ENCODE results near the gene NLRP1.

Gene NLRP1

GRCh38 chr17:5516060-5516792 lies 68.1 kb downstream of the NLRP1 start:
- no peak for DNase-seq (ENCODE audit: low spot score)

GRCh38 chr17:5514976-5515375 lies 69.3 kb downstream of the NLRP1 start:
- DNase-seq (ENCODE audit: low spot score): no peak

GRCh38 chr17:5513628-5514027 lies 70.7 kb downstream of the NLRP1 start:
- no peak for DNase-seq (ENCODE audit: low spot score)

- no peak for DNase-seq (ENCODE audit: low spot score)
Observed at GRCh38 chr17:5511401-5512225, 72.7 kb downstream of the NLRP1 start.

GRCh38 chr17:5510771-5511170 lies 73.5 kb downstream of the NLRP1 start:
- no peak for DNase-seq (ENCODE audit: low spot score)

- DNase-seq (ENCODE audit: low spot score): no peak
Observed at GRCh38 chr17:5509482-5509881, 74.8 kb downstream of the NLRP1 start.

- DNase-seq (ENCODE audit: low spot score): no peak
Observed at GRCh38 chr17:5508810-5509209, 75.5 kb downstream of the NLRP1 start.

- DNase-seq (ENCODE audit: low spot score): no peak
Observed at GRCh38 chr17:5506307-5506706, 78.0 kb downstream of the NLRP1 start.

GRCh38 chr17:5502552-5502951 lies 81.8 kb downstream of the NLRP1 start:
- no peak for DNase-seq (ENCODE audit: low spot score)

GRCh38 chr17:5501685-5502084 lies 82.6 kb downstream of the NLRP1 start:
- no peak for DNase-seq (ENCODE audit: low spot score)

- DNase-seq (ENCODE audit: low spot score): peak; percentile 93
Observed at GRCh38 chr17:5500589-5501391, 83.5 kb downstream of the NLRP1 start.

- DNase-seq (ENCODE audit: low spot score): no peak
Observed at GRCh38 chr17:5500247-5500588, 84.1 kb downstream of the NLRP1 start.

GRCh38 chr17:5499476-5500231 lies 84.7 kb downstream of the NLRP1 start:
- DNase-seq (ENCODE audit: low spot score): no peak

GRCh38 chr17:5492970-5493369 lies 91.3 kb downstream of the NLRP1 start:
- no peak for DNase-seq (ENCODE audit: low spot score)

- no peak for DNase-seq (ENCODE audit: low spot score)
Observed at GRCh38 chr17:5488752-5489151, 95.6 kb downstream of the NLRP1 start.

GRCh38 chr17:5486206-5487124 lies 97.8 kb downstream of the NLRP1 start, which contains the start of gene MIS12:
TSS of gene MIS12 (plus strand) at chr17:5486566. CDS start at chr17:5488863, 2,297 bp downstream.
- peak; percentile 100 for DNase-seq (ENCODE audit: low spot score)

- peak; percentile 21 for DNase-seq (ENCODE audit: low spot score)
Observed at GRCh38 chr17:5485270-5486205, 98.8 kb downstream of the NLRP1 start, which contains the start of gene DERL2. TSS of gene DERL2 (minus strand) at chr17:5486178. CDS start at chr17:5486161, 17 bp downstream.

- DNase-seq (ENCODE audit: low spot score): no peak
Observed at GRCh38 chr17:5481451-5481850, 102.9 kb downstream of the NLRP1 start.

- DNase-seq (ENCODE audit: low spot score): no peak
Observed at GRCh38 chr17:5480962-5481361, 103.3 kb downstream of the NLRP1 start.

All from germinal center (tissue), 1 donor.